HG03558 (cell line): ENCODE data around the gene YBX3.
"Not testable (repeated sequence)": the region's sequence is repeated elsewhere in the genome, so short reads cannot be mapped to it uniquely, and the experiment has no call there.

Experiments used
- ATAC-seq: cut with Tn5 transposase; IDR thresholded peaks from one replicate; pipeline ENCODE4 v1.9.1; 2021; ENCODE audit warnings: moderate number of reproducible peaks; ENCODE audit not compliant: unreplicated experiment; ENCODE audit errors: extremely low read depth

The YBX3 gene

DNA sequence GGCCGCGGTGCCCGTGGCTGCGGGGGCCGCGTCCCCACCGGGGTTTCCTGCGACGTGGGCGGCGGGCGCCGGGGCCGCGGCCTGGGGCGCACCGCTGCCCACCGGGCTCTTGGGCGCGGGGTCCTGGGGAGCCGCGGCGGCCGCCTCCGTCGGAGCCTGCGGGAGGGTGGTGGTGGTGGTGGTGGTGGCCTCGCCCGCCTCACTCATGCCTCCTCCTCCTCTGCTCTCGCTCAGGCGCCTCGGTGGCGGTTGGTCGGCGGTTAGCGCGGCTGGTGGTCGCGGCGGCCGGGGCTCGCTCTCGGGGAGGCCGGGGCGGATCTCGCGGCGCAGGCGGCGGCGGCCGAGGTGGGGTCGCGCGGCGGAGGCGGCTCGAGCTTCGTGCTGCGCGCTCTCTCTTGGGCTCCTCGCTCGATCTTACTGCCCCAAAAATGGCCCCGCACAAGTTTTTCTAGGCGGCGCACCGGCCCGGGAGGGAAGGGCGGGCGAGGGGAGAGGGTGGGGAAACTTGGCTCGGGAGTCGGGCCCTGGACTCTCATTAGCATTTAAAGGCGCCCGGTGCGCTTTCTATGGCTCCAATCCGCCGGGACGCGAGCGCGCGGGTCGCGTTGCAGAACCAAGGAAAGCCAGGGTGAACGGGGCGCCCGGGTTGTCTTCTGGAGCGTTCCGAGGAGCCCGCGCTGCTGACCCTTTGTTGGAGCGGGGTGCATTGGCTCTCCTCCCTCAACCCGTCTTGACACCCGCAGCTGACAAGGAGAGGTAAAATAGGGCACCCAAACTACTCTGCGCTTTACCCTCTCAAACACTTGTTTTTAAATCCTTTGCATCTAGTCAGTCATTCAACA lies at the start of gene YBX3:
YBX3 (minus strand) TSS at position 419 of the 842 bp plus-strand sequence; CDS start at position 207, 212 bp downstream.
- no peak for ATAC-seq

DNA sequence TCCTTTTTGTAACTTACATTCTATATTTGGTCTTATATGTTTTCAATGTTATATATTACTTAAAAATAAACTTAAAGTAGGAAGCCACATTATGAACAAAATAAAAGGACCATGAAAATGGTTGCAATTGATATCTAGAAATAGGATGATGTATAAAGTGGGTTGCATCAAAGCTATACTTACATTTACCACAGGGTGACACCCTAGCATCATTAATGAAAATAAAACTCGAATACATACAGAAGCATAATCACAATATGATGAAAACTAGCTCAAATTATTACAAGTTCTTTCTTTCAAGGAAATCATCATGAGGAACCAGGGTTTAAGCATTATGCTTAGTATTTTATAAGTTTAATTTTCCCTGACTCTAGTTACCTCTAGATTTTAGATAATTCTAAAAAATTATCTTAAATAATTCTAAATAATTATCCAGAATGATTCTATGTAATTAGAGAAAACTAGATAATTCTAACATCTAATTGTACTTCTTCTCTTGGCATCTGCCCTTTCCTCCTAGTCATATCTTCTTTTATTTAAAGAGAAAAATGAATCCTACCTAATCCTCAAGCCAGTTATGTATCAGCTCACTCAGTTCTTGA lies 48.1 kb upstream of the YBX3 start:
- no peak for ATAC-seq

DNA sequence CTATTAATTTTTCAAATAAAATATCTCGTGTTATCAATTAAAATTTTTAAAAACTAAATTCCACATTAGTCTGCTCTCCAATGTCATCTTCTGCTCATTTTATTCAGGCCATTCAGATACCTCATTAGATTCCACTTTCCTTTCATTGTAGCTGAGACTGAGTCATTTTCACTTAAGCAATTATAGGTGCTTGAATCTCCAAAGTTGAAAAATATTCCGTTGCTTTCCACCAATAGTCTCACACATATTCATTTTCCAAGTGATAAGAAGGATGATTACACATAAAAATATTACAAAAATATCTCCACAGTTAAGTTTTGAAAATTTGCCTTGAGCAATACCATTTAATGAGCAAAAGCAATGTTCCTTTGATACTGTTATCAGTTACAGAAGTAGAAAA lies 36.5 kb upstream of the YBX3 start:
- no peak for ATAC-seq

DNA sequence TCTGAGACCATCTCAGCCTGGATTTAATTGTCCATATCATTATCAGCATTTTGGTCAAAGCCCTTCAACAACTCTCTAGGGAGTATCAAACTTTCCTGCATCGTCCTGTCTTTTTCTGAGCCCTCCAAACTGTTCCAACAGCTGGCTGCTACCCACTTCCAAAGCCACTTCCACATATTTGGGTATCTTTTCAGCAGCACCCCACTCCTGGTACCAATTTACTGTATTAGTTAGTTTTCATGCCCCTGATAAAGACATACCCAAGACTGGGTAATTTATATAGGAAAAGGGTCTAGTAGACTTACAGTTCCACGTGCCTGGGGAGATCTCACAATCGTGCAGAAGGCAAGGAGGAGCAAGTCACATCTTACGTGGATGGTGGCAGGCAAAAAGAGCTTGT lies 33.1 kb upstream of the YBX3 start:
- no peak for ATAC-seq

DNA sequence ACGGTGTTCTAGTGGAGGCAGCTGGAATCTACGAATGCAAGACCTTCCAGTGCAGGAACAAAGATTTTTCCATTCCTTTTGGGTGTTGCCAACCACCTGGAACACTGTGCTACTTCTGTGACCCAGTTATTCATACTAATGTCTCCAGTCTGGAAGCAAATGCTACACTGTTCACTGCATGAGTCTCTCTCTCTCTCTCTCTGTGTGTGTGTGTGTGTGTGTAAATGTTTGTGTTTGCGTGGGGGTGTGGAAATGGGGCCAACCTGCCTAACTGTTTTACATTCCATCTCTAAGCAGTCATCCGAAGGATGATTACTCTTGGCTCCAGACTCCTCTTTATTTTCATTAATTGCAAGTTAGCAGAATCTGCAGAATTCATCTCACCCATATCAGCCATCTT lies 29.9 kb upstream of the YBX3 start:
- no peak for ATAC-seq

DNA sequence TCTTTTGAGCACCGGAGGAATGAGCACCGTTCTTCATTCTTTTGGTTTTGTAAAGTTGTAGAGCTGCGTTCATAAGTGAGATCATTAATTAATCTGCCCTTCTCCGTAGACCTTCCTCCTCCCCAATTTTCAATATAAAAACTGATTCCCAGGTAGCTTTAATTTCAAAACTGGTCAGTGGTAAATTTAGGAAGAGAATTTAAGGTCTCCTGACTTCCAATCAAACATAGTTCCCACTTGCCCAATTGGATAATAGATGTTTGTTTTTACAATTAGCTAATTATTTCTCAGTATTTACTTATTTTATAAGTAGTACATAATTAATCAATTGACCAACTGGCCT lies 27.2 kb upstream of the YBX3 start:
- no peak for ATAC-seq

DNA sequence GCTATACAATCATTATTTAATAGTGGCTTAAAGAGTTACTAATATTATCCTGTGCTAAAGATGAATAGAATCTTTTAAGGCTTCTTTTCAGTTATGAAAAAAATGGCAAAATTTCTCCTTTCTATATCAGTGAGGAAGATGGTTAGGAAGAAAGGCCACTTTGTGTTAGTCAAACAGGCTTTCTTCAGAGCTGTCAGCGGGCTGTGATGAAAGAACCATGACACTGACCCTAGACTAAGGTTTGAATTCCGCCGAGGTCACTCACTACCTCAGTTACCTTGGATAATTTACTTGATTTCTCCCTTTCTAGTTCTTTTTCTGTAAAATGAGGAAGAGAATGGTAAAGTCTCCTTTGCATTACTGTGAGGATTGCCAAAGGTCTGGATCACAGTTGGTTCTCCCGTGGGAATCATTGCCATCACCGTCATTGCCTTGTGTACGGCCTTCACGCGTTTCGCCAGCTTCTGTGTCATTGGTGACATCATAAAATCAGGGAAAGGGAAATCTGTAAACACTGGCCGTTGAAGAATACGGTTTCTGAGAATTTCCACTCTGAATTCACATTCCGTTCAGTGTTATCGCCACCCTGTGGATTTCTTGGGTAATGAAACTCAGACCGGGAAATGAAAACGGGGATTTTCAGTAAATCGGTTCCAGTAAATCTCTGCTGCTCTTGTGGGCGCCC lies 26.7 kb upstream of the YBX3 start:
- peak; percentile 76 for ATAC-seq

DNA sequence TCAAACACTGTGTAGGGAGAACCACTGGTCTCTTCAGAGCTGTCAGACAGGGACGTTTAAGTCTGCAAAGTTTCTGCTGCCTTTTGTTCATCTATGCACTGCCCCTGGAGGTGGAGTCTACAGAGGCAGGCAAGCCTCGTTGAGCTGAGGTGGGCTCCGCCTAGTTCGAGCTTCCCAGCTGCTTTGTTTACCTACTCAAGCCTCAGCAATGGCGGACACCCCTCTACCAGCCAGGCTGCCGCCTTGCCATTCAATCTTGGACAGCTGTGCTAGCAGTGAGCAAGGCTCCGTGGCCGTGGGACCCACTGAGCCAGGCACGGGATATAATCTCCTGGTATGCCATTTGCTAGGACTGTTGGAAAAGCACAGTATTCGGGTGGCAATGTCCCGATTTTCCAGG lies 24.6 kb upstream of the YBX3 start:
- no peak for ATAC-seq

DNA sequence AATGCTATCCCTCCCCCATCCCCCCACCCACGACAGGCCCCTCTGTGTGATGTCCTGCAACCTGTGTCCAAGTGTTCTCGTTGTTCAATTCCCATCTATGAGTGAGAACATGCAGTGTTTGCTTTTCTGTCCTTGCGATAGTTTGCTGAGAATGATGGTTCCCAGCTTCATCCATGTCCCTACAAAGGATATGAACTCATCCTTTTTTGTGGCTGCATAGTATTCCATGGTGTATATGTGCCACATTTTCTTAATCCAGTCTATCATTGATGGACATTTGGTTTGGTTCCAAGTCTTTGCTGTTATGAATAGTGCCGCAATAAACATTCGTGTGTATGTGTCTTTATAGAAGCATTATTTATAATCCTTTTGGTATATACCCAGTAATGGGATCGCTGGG lies 20.3 kb upstream of the YBX3 start:
- ATAC-seq: not testable (repeated sequence)

DNA sequence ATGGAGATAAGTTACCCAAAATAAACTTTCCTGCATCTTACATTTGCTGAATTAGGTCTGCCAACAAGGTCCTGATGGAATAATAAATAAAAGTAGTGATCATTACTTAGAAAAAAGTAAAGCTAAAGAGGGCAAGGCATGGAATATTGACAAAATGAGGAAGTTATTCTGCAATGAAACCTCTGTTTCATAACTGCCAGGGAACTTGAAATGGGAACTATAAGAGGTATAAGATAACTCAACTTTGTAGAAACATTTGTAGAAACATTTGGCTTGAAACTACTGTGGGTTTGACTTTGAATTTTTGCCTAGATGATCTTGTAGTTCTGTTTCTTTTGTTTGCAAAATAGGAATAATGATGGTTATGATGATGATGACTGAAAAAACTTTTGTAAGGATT lies 18.7 kb upstream of the YBX3 start:
- ATAC-seq: no peak

DNA sequence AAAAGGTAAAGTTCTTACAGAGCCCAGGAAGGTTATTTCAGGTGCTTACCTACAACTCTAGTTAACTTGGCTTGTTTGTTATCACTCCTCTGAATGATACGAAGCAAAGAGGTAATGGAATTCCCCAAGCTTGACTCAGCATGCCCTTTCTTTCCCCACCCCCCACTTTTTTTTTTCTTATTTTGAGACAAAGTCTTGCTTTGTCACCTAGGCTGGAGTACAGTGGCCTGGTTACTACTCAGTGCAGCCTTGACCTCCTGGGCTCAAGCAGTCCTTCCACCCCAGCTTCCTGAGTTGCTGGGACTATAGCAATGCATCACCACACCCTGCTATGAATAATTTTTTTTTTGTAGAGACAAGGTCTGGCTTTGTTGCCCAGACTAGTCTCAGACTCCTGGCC lies 17.1 kb upstream of the YBX3 start:
- no peak for ATAC-seq

DNA sequence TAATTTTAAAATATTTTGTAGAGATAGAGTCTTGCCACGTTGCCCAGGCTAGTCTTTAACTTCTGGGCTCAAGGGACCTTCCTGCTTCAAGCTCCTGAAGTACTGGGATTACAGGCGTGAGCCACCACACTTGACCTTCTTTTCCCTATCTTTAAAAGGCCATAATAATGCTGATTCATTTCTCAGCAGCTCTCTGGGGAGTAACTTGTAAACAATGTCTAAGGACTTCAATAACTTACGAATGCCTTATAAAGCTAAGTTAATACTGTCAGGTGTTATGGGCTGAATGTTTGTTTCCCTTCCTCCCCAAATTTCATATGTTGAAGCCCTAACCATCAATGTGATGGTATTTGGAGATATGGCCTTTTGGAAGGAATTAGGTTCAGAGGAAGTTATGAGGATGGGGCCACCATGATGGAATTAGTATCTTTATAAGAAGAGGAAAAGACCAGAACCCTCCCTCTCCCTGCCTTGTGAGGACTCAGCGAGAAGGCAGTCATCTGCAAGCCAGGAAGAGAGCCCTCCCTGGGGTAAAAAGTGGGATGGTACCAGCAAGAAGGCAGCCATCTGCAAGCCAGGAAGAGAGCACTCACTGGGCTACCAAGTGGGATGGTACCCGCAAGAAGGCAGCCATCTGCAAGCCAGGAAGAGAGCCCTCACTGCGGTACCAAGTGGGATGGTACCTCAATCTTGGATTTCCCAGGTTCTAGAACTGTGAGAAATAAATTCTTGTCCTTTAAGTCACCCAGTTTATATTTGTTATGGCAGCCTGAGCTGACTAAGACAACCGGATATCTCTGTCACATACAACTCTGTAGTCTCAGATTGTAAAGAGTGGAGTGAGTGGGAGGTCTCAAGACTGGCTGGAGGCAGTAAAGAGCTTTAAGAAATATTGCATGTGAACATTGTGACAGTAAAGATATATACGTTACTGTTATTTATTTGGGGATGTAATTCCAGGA lies 16.3 kb upstream of the YBX3 start:
- no peak for ATAC-seq

DNA sequence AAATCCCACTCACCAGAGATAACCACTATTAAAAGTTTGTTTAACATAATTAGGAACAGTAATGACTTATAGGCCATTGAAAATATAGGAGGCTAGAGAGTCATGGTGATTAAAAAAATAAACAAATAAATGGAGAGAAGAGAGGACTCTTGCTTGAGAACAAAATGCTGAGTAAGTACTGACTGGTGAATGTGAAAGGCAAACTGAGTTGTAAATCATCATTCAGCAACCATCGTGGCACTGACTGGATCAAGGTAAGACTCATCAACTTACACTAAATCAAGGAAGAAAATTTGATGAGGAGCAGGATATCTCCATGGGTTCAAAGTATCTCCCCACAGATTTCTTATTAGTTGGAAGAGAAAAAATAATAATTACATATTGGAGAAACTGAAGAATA lies 14.1 kb upstream of the YBX3 start:
- no peak for ATAC-seq

DNA sequence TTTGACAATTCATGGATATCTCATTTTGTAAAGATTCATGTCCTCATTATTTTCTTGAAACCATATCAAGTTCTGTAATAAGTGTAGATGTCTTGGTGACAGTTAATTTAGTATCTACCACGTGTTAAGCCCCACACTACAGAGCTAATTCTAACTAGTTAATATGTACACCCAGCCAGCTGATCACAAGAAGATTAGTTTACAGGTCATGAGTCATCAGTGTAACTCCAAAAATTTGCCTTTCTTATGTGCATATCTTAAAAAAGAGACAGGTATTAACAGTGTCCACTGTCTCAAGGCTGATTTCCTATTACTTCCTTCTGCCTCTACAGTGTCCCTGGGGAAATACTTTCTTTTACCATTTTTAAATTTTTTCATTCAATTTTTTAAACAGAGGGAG lies 13.3 kb upstream of the YBX3 start:
- ATAC-seq: no peak

DNA sequence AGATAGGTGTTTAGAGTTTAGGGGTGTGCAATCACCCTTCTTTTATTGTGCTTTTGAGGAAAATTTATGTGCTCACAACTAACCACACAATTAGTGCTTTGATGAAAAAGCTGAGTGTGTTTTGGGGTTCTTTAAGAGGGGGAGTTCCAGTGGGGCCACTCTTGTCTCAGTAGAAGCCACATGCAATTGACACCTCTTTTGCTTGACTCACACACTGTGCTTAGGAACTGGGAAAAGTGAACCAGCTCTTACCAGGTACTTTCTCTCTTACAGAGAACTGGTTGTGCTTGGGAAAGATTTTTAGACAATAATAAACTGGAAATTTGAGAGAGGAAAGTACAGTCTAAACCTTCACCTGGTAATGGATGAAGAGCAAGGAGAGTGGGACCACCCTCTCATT lies 12.3 kb upstream of the YBX3 start:
- no peak for ATAC-seq

DNA sequence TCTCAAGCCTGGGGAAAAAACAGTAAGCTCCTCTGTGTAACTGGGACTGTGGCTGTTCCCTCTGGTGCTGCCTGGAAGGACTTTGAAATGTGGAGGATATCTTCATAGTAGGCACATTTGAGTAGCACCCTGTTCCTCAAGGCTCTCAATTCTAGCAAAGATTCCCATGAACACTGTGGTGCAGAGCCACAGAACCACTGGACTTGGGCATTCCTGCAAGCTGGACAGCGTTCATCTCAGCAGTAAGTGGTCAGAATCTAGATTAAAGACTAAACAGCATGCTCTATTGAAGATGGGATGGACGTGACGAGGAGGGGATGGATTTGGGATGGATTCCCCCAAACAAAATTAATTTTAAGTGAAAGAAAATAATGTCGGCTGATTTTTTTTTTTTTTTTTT lies 9.4 kb upstream of the YBX3 start:
- no peak for ATAC-seq

DNA sequence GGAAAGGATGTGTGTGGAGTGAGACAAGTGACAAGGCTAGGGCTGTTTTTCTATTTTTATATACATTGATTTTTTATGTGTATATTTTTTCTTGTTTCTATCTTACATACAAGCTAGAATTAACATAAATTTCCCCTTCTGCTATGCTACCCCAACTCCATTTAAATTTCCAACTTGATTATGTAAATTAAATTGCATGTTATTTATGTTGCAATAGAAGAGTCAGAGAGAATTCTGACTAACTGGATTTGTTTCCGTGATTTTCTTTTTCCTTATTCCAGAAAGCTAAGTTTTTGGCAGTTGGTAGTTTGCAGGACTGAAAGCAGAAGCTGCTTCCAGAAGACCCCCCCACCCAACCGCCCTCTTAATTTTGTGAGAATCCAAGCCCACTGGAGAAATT lies 8.9 kb upstream of the YBX3 start:
- ATAC-seq: no peak

DNA sequence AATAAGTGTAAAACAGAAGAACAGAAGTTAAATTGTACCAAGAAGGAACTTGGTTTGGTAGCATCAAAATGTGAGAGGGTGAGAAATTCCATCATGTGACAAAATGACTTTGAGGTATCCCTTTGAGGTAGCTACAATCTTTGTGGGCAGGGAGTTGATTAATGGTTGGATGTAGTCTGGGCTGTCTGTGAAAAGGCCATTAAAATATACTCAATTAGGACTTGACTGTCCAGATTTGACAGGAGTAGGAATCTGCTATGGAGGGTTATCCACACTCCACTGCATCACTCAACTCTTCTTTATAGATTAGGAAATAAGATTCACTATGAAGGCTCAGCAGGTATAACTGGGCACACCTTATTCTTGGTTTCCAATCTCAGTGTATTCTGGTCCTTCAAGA lies 7.4 kb upstream of the YBX3 start:
- ATAC-seq: no peak

DNA sequence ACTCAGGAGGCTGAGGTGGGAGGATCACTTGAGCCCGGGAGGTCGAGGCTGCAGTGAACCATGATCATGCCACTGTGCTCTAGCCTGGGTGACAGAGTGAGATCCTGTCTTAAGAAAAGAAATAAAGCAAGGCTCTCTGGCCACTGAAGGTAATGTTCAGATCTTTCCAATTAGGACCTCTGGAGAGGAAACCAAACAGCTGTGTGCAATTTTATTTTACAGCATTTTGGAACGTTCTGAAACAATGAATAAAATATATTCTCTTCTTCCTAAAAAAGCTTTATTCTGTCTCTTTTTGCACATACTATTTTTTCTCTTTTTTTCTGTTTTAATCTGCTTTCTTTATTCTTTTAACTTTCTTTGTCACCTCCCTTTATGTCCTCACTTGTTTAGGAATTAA lies 5.0 kb upstream of the YBX3 start:
- no peak for ATAC-seq

DNA sequence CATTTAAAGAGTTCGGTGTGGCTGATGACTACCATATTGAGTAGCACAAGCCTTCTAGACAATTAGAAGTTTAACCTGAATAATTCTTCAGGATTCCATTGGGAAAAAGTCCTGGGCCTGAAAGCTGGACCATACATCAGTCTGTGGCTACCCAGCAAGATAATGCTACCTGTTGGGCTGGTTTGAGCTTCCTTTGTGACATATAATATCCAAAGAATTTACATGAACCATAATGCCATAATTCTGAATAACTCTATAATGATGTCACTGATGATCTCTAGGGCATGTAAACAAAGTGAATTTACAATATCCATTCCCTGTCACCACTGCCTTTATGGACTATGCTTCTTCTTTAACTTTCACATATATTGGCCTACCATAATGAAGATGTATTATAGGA lies 3.8 kb upstream of the YBX3 start:
- no peak for ATAC-seq

DNA sequence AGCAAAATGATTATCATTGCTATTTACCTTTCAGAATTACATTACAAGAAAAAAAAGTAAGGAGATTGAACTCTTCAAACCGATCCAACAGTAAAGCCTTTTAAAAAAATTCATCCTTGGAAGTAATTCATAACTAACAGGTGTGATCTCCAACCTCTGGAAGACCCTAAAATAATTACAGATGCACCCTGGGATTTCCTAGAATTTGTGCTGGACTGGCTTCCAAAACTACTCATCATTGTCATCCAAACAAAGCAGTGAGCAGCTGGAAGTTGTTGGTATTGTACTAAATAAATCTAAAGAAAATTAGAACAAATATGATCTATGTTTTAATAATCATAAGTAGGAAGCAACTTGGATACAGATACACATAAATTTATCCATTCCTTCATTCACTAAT lies 1.9 kb upstream of the YBX3 start:
- no peak for ATAC-seq
